Suprapubic skin (tissue), 4 donors: ENCODE measurements around the gene YEATS4. TPM values are rescaled to one million over a fixed set of nuclear protein-coding genes. Genes with fewer than 3 reads are reported as not detected.

ENCODE experiments used
- DNase-seq, 2 donors: peaks; one replicate each; pipeline ENCODE4 v3.0.0-alpha.2; 2019; ENCODE audit warnings: low spot score in 2 of 2
- H3K27ac ChIP-seq: fragments of 200-600 bp; sonication (generic); one replicate; pipeline ENCODE4 v1.5.1; 2019
- H3K27me3 ChIP-seq: fragments of 200-600 bp; sonication (generic); one replicate; pipeline ENCODE4 v1.5.1; 2019
- H3K36me3 ChIP-seq: fragments of 200-600 bp; sonication (generic); one replicate; pipeline ENCODE4 v1.5.1; 2019
- H3K4me1 ChIP-seq: fragments of 200-600 bp; sonication (generic); one replicate; pipeline ENCODE4 v1.5.1; 2019
- H3K4me3 ChIP-seq: fragments of 200-600 bp; sonication (generic); one replicate; pipeline ENCODE4 v1.5.1; 2019; ENCODE audit warnings: mild to moderate bottlenecking
- H3K9me3 ChIP-seq: fragments of 200-600 bp; sonication (generic); one replicate; pipeline ENCODE4 v1.5.1; 2019
- EP300 ChIP-seq: sonication (generic); formaldehyde crosslinking; IDR thresholded peaks from one replicate; pipeline ENCODE4 v1.6.1; 2017; ENCODE audit warnings: antibody characterized with exemption
- POLR2A ChIP-seq, 2 donors: fragments of 450-650 bp; IDR thresholded peaks; one replicate each; pipeline ENCODE4 v1.6.1; 2017; ENCODE audit warnings: antibody characterized with exemption in 2 of 2, mild to moderate bottlenecking in 2 of 2, moderate library complexity in 2 of 2
- POLR2AphosphoS5 ChIP-seq, 3 donors: sonication (generic); formaldehyde crosslinking; IDR thresholded peaks; one replicate each; pipeline ENCODE4 v1.6.1; 2017; ENCODE audit warnings: antibody characterized with exemption in 3 of 3
- WGBS: methylation state at CpG from one replicate; pipeline ENCODE4 v1.1.5; 2018; 5-methylcytosine and 5-hydroxymethylcytosine counted together
- total RNA-seq, 4 donors: library from RNA; depleted of rRNA; stranded (reverse); fragments of >200 nt; gene quantifications; one replicate each; pipeline ENCODE4 v1.1.0, GENCODE V29; 2016
- TF ChIP-seq, protein P1 (sequence below), 2 donors: fragments of 200-600 bp in 1 of 2; fragments of 450-650 bp in 1 of 2; sonication (generic) in 1 of 2; IDR thresholded peaks; one replicate each; pipeline ENCODE4 v1.5.1; 2016 to 2019; ENCODE audit warnings: antibody characterized with exemption in 2 of 2, mild to moderate bottlenecking in 1 of 2, moderate library complexity in 1 of 2

YEATS4 gene
- total RNA-seq, 4 donors from 2014 or later = 12.4 to 19.5 (median 14.2) TPM

- Histone ChIP-seq H3K36me3 (no peaks in the 10 kb centered on the region), H3K9me3 (no peaks in the 10 kb centered on the region), H3K4me3 (no peak overlapping the region), H3K4me1 (peaks cover 13% of the 10 kb centered on the region), H3K27ac (no peak overlapping the region), H3K27me3 (no peaks in the 10 kb centered on the region)
- 84% methylated on average over 20 of the region's 20 CpGs for WGBS
- TF ChIP-seq, protein P1, sequence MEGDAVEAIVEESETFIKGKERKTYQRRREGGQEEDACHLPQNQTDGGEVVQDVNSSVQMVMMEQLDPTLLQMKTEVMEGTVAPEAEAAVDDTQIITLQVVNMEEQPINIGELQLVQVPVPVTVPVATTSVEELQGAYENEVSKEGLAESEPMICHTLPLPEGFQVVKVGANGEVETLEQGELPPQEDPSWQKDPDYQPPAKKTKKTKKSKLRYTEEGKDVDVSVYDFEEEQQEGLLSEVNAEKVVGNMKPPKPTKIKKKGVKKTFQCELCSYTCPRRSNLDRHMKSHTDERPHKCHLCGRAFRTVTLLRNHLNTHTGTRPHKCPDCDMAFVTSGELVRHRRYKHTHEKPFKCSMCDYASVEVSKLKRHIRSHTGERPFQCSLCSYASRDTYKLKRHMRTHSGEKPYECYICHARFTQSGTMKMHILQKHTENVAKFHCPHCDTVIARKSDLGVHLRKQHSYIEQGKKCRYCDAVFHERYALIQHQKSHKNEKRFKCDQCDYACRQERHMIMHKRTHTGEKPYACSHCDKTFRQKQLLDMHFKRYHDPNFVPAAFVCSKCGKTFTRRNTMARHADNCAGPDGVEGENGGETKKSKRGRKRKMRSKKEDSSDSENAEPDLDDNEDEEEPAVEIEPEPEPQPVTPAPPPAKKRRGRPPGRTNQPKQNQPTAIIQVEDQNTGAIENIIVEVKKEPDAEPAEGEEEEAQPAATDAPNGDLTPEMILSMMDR (IDR thresholded peaks at IDR 0.05) = no peak
- TF ChIP-seq EP300 (no peak), POLR2A (IDR thresholded peaks at IDR 0.05) (no peak), POLR2AphosphoS5 (IDR thresholded peaks at IDR 0.05) (no peak)
- no peak for DNase-seq
Observed at GRCh38 chr12:69331909-69332684, 27.4 kb upstream of the YEATS4 start.

GRCh38 chr12:69332815-69333358, 26.7 kb upstream of the YEATS4 start:
- 86% methylated on average over 6 of the region's 6 CpGs for WGBS
- H3K4me3 ChIP-seq = no peak overlapping the region
- TF ChIP-seq, protein P1 (IDR thresholded peaks at IDR 0.05) = no peak
- no peak for TF ChIP-seq POLR2A (IDR thresholded peaks at IDR 0.05)
- TF ChIP-seq EP300 = no peak
- no peak for TF ChIP-seq POLR2AphosphoS5 (IDR thresholded peaks at IDR 0.05)
- H3K27ac ChIP-seq = no peak overlapping the region
- no peaks in the 10 kb centered on the region for H3K27me3 ChIP-seq
- no peaks in the 10 kb centered on the region for H3K36me3 ChIP-seq
- H3K9me3 ChIP-seq = no peaks in the 10 kb centered on the region
- DNase-seq = no peak
- peaks cover 13% of the 10 kb centered on the region for H3K4me1 ChIP-seq

DNA sequence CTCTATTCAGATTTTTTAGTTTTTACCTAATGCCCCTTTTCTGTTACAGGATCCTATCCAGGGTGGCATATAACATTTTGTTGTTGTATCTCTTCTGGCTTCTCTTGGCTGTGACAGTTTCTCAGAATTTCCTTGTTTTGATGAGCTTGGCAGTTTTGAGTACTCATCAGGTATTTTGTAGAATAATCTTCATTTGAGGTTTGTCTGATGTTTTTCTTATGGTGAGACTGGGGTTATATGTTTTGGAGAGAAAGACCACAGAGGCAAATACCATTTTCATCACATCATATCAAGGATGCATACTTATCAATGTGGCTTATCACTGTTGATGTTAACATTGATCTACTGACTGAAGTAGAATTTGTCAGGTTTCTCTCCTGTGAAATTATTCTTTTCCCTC, 25.4 kb upstream of the YEATS4 start:
- DNase-seq = no peak
- Histone ChIP-seq H3K4me1 (peaks cover 13% of the 10 kb centered on the region), H3K36me3 (no peaks in the 10 kb centered on the region), H3K9me3 (no peaks in the 10 kb centered on the region), H3K27ac (no peak overlapping the region), H3K27me3 (no peaks in the 10 kb centered on the region), H3K4me3 (no peak overlapping the region)
- TF ChIP-seq POLR2A (IDR thresholded peaks at IDR 0.05) = no peak
- TF ChIP-seq, protein P1 (IDR thresholded peaks at IDR 0.05) = no peak
- TF ChIP-seq EP300 = no peak
- no peak for TF ChIP-seq POLR2AphosphoS5 (IDR thresholded peaks at IDR 0.05)

DNA sequence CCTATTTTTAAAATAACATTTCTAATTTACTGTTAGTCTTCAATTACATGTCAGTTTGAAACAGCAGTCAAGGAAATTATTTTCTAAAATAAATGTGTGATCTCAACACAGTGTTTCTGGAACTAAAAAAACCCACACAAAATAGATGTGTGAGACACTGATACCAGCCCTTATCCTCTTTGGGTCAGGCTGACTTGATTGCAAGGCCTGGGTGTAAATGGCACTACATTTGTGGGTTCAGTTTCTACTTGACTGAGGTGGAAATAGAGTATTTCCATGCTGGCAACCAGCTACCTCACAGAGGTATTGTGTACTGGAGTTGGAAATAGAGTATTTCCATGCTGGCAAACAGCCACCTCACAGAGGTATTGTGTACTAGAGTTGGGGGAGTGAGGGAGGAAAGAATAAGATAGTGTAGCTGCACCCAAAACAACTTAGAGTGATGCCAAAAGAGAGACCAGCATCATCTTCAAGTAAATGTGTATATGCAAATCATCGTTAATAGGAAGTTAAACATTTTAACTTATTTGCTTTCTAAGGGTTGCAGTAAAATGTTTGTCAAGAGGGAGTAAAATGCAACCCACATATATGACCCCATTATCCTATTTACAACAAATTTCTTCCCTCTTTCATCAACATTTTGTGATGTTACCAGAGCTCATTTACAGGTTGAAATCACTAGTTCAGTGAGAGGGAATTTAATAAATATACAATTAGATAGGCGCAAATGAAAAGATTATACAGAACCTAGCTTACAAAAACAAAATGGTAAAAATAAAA, 22.0 kb upstream of the YEATS4 start:
- no peak overlapping the region for H3K27ac ChIP-seq

More for the DNA sequence above, 22.0 kb upstream of the YEATS4 start:
- WGBS = 88% methylated on average over 2 of the region's 2 CpGs
- no peak for DNase-seq
- H3K36me3 ChIP-seq = no peaks in the 10 kb centered on the region
- no peak overlapping the region for H3K4me3 ChIP-seq
- H3K27me3 ChIP-seq = no peaks in the 10 kb centered on the region
- TF ChIP-seq EP300 = no peak
- TF ChIP-seq POLR2AphosphoS5 (IDR thresholded peaks at IDR 0.05) = no peak
- TF ChIP-seq POLR2A (IDR thresholded peaks at IDR 0.05) = no peak
- TF ChIP-seq, protein P1 (IDR thresholded peaks at IDR 0.05) = no peak
- no peaks in the 10 kb centered on the region for H3K9me3 ChIP-seq
- H3K4me1 ChIP-seq = no peaks in the 10 kb centered on the region
